Measurements from ENCODE around the gene CYP27A1.

CYP27A1 gene

GRCh38 chr2:218812861-218813260, 30.9 kb downstream of the CYP27A1 start:
- DNase-seq = no peak

DNA sequence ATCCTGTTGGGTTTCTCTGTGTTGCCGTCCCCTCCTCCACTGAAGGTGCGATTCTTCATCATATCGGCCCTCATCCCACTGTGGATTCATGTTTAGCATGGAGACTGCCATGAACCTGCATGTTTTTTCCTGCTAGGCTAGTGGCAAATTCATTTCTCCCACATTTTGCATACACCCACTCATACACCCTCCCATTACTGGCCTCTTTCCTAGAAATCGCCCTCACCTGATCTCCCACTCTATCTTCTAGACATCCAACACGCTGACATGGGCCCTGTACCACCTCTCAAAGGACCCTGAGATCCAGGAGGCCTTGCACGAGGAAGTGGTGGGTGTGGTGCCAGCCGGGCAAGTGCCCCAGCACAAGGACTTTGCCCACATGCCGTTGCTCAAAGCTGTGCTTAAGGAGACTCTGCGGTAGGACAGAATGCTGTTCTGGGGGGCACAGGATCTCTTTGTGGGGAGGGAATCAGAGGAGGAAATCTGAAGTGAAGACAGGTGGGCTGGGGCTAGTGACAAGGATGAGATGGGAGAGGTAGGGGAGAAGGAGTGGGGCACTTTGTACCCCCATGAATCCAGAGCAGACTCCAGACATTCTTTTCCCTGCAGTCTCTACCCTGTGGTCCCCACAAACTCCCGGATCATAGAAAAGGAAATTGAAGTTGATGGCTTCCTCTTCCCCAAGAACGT, 32.0 kb downstream of the CYP27A1 start:
- DNase-seq = no peak

DNA sequence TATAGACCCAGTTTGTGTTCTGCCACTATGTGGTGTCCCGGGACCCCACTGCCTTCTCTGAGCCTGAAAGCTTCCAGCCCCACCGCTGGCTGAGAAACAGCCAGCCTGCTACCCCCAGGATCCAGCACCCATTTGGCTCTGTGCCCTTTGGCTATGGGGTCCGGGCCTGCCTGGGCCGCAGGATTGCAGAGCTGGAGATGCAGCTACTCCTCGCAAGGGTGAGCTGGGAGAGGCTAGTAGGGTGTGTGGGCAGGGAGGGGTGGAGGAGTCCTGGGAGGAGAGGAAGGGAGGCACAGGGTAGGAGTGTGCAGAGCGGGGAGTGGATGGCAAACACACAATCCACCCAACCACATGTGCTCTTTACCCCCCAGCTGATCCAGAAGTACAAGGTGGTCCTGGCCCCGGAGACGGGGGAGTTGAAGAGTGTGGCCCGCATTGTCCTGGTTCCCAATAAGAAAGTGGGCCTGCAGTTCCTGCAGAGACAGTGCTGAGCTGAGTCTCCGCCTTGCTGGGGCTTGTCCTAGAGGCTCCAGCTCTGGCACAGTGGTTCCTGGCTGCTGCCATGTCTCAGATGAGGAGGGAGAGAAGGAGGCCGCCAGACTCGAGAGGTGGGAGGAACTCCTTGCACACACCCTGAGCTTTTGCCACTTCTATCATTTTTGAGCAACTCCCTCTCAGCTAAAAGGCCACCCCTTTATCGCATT, 32.7 kb downstream of the CYP27A1 start:
- no peak for DNase-seq

GRCh38 chr2:218815244-218815637, 33.3 kb downstream of the CYP27A1 start:
- DNase-seq = no peak

- no peak for DNase-seq
Measured at GRCh38 chr2:218815649-218816048, 33.7 kb downstream of the CYP27A1 start.

- no peak for DNase-seq
Measured at GRCh38 chr2:218816561-218817011, 34.6 kb downstream of the CYP27A1 start.

DNA sequence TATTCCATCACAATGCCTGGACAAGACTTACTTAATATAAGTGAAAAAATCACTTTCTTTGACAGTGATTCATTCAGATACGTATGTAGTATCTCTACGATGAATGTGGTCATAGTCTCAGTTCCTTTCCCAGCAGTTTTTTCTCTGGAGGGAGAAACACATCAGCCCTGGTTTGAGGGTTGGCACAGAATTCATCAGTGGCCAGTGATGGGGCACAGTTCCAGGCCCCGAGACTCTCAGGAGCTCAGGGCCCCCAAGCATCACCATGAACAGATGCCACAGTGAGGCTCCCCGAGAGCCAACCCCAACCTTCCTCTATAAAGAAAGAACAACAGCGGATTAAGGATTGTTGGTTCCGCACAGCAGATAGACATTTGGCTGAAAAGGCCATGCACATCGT, 37.1 kb downstream of the CYP27A1 start:
- DNase-seq = no peak

- no peak for DNase-seq
Measured at GRCh38 chr2:218820746-218821369, 38.9 kb downstream of the CYP27A1 start.

- DNase-seq = no peak
Measured at GRCh38 chr2:218821605-218822211, 39.8 kb downstream of the CYP27A1 start.

DNA sequence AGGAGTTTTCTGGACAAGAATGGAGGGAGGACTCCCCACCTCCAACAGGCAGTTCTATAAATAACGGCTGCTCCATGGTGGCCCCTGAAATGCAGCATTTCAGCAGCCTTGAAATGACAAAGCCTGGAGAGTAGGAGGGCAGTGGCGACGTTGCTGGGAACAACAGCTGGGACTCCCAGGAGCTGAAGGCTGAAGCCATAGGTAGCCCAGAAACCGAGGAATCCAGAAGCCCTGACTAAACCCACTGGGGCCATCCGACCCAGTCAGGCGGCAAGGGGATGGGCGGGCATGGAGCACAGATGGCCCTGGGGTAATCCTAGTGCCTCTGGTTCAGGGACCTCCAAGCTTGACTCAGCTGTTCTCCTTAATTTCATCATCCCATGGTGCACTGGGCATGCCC, 40.7 kb downstream of the CYP27A1 start:
- DNase-seq = peak; percentile 56

GRCh38 chr2:218823196-218823855, 41.4 kb downstream of the CYP27A1 start:
- DNase-seq = no peak

- no peak for DNase-seq
Measured at GRCh38 chr2:218824004-218824403, 42.1 kb downstream of the CYP27A1 start.

DNA sequence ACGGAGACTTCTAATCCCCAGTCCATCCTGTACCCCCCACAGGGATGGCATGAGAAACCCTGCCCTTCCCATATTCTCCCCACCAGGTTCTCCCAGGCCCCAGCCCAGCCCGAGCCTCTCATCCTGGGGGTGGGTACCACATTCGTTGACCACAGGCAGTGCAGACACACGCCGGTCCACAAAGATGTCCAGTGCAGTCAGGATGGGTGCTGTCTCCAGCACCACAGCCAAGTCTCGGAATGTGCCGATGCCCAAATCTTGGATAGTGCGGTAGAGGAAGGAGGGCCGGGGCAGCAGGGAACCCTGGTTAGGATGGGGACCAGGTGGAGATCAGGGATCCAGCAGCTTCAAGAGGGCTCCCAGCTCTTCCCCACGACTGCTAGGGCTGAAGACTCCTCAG, 44.8 kb downstream of the CYP27A1 start:
- no peak for DNase-seq

DNA sequence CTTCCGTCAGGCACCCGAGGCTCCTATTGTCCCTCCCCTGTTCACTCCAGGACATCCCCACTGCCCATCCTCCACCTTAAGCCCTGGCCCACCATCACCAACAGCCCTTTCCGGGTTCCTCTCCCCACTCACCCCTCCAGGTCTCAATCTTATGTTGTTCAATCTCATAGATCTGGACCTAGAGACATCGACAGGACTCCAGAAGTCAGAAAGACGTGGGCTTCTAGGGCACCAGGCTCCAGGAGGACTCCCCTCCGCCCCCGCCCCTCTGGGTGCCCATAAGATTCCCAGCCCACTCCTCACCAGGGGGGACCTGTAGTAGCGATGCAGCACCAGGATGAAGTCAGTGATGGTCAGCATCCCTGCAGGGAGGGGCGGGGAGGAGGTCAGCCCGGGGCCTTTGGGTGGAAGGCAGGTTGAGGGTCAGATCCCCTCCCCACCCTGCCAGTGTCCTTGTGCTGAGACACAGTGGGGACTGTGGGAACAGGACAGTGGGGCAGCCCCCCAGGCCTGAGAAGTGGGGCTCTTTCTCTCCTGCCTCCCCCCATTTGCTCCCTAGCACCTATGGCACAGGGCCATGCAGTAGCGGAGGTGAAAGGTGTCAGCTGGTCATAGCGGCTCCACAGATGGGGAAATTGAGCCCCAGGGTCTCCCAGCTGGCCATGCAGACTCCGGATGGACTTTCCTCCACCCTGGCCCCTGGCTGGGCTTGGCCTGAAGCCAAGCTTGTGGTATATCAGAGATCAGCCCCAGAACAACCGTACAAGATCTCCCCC, 45.9 kb downstream of the CYP27A1 start:
- DNase-seq = no peak

GRCh38 chr2:218828477-218828778, 46.5 kb downstream of the CYP27A1 start:
- DNase-seq = no peak

GRCh38 chr2:218829868-218830451, 48.0 kb downstream of the CYP27A1 start:
- no peak for DNase-seq

DNA sequence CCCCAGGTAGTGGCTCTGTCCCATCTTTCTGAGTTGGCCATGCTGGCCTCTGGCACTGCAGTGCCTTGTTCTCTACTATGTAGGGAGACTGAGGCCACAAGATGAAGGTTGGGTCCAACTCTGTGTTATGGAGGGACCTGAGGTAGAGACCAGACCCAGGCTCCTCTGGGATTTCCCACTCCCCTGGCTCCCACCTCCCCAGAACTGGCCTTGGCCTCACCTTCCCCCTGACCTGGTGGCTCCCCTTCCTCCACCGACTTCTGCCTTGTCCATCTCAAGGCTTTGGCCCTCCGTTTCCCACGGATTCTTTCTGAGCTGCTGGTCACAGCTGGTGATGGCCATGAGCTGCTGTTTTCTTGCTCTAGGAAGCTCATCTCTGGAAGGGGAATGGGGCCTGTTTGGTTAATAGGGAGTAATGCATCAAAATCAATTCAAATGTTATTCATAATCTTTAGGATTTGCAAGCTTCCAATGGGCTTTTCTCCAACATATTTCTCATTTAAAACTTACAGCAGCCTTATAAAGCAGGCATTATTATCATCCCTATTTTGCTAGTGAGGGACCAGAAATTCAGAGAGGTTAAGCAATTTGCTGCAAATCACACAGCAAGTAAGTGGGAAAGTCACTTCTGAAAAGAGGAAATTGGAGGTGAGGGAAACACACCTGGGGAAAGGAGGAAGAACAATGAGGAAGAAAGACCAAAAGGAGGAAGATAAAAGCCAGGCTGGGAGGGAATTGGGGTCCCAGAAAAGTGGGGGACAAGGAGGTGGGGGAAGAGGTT, 48.8 kb downstream of the CYP27A1 start:
- DNase-seq = no peak

DNA sequence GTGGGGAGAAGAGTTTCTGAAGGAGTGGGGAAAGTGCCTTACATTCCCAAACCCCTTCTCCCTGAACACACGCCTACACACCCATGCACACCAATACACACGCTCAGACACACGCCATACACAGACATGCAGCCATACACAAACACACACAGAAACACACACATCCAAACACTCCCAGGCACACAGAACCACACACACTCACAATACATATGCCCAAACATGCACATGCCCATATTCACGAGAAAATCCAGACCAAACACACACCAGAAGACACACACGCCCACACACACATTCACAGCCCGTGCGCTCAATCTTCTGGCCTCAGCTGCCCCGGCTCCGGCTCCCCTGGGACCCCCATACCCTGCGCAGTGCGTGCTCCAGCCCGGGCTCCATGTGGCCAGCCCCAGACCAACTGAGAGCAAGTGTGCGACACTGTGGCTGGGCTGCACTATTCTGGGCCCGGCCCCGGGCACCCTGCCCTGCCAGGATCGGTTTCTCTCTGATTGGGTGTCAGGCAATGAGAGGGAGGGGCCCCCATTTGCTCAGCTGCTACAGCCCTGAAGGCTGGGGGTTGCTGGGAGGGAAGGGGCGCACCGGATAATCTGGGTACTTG, 49.5 kb downstream of the CYP27A1 start, which contains the start of gene PRKAG3:
TSS of gene PRKAG3 (minus strand) at position 426 of the 613 bp plus-strand sequence.
- DNase-seq = peak; percentile 27

- DNase-seq = no peak
Measured at GRCh38 chr2:218832081-218832480, 50.1 kb downstream of the CYP27A1 start.

DNA sequence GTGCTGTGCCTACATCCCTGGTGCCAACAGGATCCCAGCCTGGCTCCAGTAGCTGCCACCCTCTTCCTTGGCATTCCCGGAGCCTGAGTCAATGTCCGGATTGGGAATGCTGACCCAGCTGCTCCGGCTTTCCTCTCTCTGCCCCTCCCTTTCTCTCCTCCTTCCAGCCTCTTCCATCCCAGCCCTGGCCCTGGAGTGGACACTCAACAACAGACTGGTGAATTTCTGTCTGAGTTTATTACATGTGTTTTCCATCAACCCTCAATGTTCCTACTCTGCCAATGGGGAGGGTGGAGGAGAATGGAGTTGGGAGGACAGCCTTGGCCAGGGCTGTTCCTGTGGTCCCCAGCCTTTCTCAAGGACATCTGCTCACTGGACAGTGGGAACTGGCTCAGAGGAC, 50.6 kb downstream of the CYP27A1 start:
- DNase-seq = no peak
